Stimulated activated CD8-positive, alpha-beta memory T cell treated with anti-CD3 and anti-CD28 coated beads, Interleukin-15, amount 100 ng/mL, for 24 hours (primary cell): Measurements from ENCODE around the gene SEMA6A.

Experiments used
- DNase-seq: peaks from one replicate; pipeline ENCODE4 v3.0.0-alpha.2; 2020; ENCODE audit warnings: low read depth

SEMA6A gene

DNA sequence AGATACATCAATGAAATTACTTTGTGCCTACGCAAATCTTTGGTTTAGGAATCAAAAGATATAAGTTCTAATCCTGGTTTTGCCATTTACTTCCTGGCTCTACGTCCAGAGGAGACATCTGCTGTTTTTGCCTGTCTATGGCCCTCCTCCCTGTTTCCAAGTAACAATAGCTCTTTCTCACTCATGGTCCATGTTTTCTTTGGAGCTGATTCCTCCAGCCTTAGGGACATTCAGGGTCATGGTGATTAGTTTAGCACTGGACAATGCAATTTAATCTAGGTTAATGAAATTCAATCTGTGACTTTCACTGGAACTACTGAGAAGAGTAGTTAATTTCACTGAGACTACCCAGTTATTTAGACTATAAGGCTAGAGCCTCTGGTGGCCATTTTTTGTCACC is 170.6 kb downstream of the SEMA6A start:
- no peak for DNase-seq

DNA sequence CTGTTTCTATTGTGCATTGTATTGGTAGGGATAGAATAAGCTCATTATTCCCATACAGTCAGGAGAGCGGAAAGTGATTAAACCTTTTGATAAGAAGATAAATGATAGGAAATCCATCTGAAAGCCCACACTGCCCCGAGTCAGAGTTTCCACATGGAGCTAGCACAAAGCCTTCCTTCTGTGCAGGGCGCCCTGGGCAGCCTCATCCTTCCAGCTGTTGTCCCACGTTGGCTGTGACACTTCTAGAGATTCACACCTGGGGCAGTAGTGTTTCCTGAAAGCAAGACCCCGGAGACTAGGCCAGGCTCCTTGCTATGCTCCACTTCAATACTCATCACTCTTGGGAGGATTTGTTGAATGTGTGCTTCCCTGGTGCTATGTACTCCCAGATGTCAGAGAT is 172.4 kb downstream of the SEMA6A start:
- DNase-seq: no peak

DNA sequence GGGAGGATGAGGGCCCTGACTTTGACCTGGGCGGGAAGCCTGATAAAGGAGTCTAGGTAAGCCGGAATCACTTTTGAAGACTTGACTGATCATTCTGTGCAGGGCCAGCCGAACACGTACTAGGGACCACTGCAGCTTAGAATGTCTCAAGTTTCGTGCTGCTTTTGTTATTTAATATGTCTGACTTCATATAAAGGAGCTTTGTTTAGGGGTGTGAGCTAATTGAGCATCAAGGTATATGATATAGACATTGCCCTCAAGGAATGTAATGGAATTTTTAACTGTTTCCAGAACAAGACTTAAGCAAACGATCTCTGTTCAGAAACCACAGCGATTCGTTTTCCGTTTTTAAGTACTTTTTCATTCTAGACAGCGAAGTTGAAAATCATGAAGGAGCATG is 173.0 kb downstream of the SEMA6A start:
- no peak for DNase-seq

DNA sequence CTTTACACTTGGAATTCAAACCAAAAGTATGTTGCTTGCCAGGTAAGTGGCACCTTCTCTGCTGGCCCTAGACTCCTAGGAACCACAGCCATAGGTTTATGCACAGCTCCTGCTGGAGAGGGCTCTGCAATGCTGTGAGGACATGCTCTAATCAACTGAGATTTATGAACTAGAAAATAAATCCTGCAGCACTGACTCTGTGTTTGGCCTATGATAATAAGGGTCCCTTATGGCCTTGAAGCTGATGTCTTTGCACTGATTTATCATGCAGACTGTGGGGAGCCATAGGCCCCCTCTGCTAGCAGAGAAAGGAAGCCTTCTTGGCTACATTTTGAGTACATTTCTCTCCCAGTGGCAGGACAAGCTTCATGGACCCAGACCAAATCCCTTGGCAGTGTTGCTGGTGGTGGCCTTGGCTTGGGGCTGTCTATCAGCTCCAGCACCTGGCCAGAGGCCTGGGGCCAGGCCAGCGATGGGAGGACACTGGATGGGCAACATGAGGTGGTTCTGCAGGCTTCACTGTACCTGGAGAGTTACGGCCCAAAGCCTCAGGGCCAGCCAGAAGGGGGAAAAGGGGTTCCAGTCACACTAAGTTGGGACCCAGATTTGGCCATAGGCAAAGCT is 178.0 kb downstream of the SEMA6A start:
- no peak for DNase-seq

DNA sequence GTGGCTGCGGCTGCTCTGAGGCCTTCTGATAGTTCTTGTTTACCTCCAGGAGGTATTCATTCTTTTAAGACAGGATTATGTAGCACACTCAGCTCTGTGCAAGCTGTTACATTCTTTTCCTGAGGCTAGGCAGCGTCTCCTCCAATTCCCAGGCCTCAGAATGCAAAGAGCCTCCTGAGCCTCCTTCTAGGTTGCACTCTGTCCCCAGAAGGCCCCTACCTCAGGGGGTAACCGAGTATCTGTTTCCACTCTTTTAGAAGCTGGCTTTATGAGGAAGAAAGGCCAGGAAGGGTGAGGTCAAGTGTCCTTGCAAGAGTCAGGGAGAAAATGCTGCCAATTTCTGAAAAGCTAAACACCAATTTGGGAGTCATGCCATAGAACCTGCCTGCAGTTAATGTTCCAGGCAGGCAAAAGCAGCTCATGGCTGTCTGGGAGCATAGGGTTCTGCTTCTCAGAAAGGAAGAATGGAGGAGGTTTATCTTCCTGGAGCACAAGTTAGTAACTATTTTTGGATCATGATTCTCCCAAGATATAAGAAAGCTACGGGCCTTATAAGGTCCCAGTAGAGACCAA is 178.9 kb downstream of the SEMA6A start:
- DNase-seq: no peak

DNA sequence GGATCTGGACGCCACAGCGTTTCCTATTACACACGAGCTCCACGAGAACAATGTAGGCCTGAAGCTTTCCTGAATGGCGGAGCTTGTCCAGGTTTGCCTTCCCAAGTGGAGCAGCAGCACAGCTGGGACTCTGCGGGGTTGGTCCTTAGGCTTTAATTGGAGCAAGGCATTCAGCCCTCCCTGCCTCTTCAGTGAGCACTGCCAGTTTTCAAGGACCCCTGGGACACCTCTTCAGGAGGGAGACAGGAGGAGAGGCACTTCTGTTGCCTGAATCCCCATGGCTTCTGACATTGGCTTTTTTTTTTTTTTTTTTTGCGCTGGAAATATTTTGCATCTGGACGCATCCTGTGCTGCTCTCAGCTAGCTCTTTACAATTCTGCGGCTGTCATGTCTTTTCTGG is 179.4 kb downstream of the SEMA6A start:
- no peak for DNase-seq

DNA sequence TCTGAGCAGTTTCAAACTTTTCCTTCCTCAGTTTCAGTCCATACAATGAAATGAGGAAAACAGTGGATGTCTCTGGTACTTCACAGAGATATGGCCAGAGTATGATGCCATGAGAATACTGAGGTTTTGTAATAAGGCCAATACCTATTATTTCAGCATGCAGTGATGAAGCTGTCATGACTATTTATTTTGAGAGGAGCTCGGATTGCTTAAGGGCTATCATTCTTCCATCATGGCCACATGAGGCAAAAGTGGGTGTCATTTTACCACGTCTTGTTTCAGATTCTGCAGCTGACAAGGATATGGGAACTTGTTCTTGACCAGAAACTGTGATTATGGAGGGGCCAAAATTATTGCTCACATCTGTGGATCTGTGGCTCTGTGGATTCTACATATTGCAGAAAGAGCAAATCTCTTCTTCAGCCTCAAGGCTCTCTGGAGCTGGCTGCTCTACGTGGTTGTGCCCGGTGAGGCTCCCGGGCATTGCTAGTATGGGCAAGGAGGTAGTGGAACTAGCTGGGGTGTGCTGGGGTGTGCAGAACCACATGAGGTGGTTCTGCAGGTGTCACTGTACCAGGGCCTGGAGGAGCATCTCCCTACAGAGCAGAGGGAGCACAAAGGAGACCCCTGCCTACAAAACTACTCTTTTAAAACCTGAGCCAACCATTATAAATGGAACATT is 180.3 kb downstream of the SEMA6A start:
- DNase-seq: no peak
